ENCODE data around the gene SPATA13. TPM values are rescaled to one million over a fixed set of nuclear protein-coding genes. Genes with fewer than 3 reads are reported as not detected.

The SPATA13 gene
- total RNA-seq (100 to 1,000 TPM; 101 to 185 (median 137) TPM), polyA plus RNA-seq (10 to 100 TPM; 12.0 to 47.1 (median 28.8) TPM)
- long read RNA-seq, donor 1, partial matches to known transcripts = 0 of 2 reads
- long read RNA-seq, donor 1, other reads (novel, unspliced or antisense) = 0 of 2 reads
- long read RNA-seq, donor 2 = 0 reads

DNA sequence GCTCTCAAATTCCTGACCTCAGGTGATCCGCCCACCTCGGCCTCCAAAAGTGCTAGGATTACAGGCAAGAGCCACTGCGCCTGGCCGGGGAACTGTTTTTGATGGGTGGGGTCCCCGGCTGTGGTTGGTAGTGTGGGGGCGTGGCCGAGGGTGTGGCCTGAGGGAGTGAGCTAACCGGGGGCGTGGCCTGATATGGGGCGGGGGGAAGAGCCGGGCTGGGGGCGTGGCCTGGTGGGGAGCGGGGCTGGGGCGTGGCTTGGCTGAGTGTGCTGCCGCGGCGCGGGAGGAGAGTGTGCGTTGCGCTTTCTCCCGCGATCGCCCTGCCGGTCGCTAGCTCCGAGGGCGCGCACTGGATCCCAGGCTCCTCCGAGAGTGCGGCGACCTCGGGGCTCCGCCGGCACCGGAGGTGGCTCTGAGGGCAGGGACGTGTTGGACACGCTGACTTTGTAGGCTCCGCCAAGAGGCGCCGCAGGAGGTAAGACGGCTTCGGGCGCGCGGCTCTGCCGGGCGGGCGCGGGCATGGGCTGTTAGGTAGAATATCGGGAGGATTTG is at the start of gene SPATA13:
Gene SPATA13, plus strand, starts transcription at position 263 of the 552 bp plus-strand sequence. CDS start 62,210 bp downstream, outside the sequence.
- H3K4me3 ChIP-seq = peak within 1 kb of the TSS; percentile 59 to 95 (median 79)
- peak; percentile 96 for DNase-seq
- H3K36me3 ChIP-seq = peaks cover 0 to 6% (median 0%) of the 10 kb centered on the region in 6 donors
- 0 to 1% (median 0%) methylated on average over 7 to 50 of the region's 50 CpGs for WGBS, 5 donors
- H3K27me3 ChIP-seq (replicated peaks in 1 of 7) = peaks cover 0 to 19% (median 6%) of the 10 kb centered on the region in 7 donors
- intact Hi-C loops (cut with DNase I; ENCODE audit: low total_unique reads) = no loop called here
- peaks cover 3 to 62% (median 33%) of the 10 kb centered on the region in 6 donors for H3K4me1 ChIP-seq
- TF ChIP-seq POLR2A (IDR thresholded peaks at IDR 0.05) (peak in 1 of 3 donors; percentile 8), POLR2AphosphoS5 (IDR thresholded peaks at IDR 0.05) (peak; percentile 80 to 94 (median 93))
- TF ChIP-seq, protein P1, sequence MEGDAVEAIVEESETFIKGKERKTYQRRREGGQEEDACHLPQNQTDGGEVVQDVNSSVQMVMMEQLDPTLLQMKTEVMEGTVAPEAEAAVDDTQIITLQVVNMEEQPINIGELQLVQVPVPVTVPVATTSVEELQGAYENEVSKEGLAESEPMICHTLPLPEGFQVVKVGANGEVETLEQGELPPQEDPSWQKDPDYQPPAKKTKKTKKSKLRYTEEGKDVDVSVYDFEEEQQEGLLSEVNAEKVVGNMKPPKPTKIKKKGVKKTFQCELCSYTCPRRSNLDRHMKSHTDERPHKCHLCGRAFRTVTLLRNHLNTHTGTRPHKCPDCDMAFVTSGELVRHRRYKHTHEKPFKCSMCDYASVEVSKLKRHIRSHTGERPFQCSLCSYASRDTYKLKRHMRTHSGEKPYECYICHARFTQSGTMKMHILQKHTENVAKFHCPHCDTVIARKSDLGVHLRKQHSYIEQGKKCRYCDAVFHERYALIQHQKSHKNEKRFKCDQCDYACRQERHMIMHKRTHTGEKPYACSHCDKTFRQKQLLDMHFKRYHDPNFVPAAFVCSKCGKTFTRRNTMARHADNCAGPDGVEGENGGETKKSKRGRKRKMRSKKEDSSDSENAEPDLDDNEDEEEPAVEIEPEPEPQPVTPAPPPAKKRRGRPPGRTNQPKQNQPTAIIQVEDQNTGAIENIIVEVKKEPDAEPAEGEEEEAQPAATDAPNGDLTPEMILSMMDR (IDR thresholded peaks at IDR 0.05 in 8 of 11, conservative IDR thresholded peaks at IDR 0.05 in 3 of 11) = no peak
- H3K27ac ChIP-seq = peak within 1 kb of the TSS; percentile 72 to 92 (median 85)
- H3K9me3 ChIP-seq = no peaks in the 10 kb centered on the region

DNA sequence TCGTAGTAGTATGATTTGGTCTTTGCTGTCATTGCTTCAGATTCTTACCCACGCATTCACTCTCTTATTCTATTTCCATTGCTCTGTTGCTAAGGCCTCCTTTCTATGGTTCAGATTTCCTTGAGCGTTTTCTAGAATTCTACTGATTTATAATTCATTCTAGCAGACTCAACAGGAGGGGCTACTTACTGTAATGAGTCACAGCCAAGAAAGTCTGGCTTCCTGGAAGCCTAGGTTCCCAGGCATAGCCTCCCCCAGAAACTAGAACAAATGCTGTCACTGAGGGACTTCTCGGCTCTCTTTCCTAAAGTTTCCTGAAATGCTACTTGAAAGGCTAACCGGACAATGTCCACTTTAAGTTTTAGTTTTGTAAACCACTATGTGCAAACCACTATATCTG is 47.7 kb upstream of the SPATA13 start:
- H3K4me1 ChIP-seq = no peaks in the 10 kb centered on the region
- no peaks in the 10 kb centered on the region for H3K27me3 ChIP-seq (replicated peaks in 1 of 7)
- H3K4me3 ChIP-seq = no peak overlapping the region
- DNase-seq = no peak
- WGBS, 5 donors = 77 to 90% (median 88%) methylated on average over 5 of the region's 5 CpGs
- TF ChIP-seq, protein P1 (IDR thresholded peaks at IDR 0.05 in 8 of 11, conservative IDR thresholded peaks at IDR 0.05 in 3 of 11) = no peak
- TF ChIP-seq POLR2A (IDR thresholded peaks at IDR 0.05) (no peak), POLR2AphosphoS5 (IDR thresholded peaks at IDR 0.05) (no peak)
- no peaks in the 10 kb centered on the region for H3K9me3 ChIP-seq
- peak overlapping the region in 3 of 8 donors; percentile 2 to 29 (median 19) for H3K27ac ChIP-seq
- intact Hi-C loops (cut with DNase I; ENCODE audit: low total_unique reads) = no loop called here
- H3K36me3 ChIP-seq = no peaks in the 10 kb centered on the region

DNA sequence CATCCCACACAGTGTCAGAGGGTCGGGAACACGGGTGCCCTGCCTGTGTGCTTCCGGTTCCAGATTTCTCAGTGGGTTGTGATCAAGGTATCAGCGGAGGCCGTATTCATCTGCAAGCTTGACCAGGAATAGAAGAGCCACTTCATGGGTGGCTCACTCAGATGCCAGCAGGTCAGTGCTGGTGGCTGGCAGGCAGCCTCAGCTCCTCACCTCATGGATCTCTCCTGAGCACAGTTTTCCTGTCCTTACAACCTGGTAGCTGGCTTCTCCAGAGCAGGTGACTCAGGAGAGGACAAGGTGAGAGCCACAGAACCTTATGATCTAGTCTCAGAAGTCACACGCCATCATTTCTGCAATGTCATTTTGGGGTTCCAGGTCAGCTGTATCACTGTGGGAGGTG is 44.8 kb upstream of the SPATA13 start:
- Histone ChIP-seq H3K27me3 (replicated peaks in 1 of 7) (no peaks in the 10 kb centered on the region), H3K27ac (no peak overlapping the region), H3K4me1 (peaks cover 0 to 14% (median 8%) of the 10 kb centered on the region in 6 donors), H3K9me3 (no peaks in the 10 kb centered on the region), H3K4me3 (no peak overlapping the region), H3K36me3 (no peaks in the 10 kb centered on the region)
- DNase-seq = no peak
- TF ChIP-seq, protein P1 (IDR thresholded peaks at IDR 0.05 in 8 of 11, conservative IDR thresholded peaks at IDR 0.05 in 3 of 11) = no peak
- TF ChIP-seq POLR2A (IDR thresholded peaks at IDR 0.05) (no peak), POLR2AphosphoS5 (IDR thresholded peaks at IDR 0.05) (no peak)
- 94 to 100% (median 97%) methylated on average over 5 to 6 of the region's 6 CpGs for WGBS, 5 donors
- intact Hi-C loops (cut with DNase I; ENCODE audit: low total_unique reads) = no loop called here

DNA sequence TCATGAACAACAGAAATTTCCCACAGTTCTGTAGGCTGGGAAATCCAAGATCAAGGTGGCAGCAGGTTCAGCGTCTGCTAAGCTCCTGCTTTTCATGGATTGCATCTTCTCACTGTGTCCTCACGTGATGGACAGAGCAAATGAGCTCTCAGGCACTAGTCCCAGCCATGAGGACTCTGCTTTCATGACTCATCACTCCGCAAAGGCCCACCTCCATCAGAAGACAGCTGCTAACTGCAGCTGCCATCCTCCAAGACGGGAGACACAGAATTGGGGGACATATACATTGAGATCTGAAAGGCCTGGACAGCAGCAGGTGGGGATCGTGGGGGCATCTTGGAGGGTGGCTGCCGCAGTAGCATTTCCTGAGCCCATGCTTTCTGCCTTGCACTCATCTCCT is 44.4 kb upstream of the SPATA13 start:
- intact Hi-C loops (cut with DNase I; ENCODE audit: low total_unique reads) = no loop called here

More for the DNA sequence above, 44.4 kb upstream of the SPATA13 start:
- H3K36me3 ChIP-seq = no peaks in the 10 kb centered on the region
- H3K4me1 ChIP-seq = peaks cover 0 to 17% (median 8%) of the 10 kb centered on the region in 6 donors
- no peak overlapping the region for H3K27ac ChIP-seq
- TF ChIP-seq POLR2AphosphoS5 (IDR thresholded peaks at IDR 0.05) (no peak), POLR2A (IDR thresholded peaks at IDR 0.05) (no peak)
- TF ChIP-seq, protein P1 (IDR thresholded peaks at IDR 0.05 in 8 of 11, conservative IDR thresholded peaks at IDR 0.05 in 3 of 11) = no peak
- H3K27me3 ChIP-seq (replicated peaks in 1 of 7) = no peaks in the 10 kb centered on the region
- H3K9me3 ChIP-seq = no peaks in the 10 kb centered on the region
- WGBS, 5 donors = 87 to 97% (median 92%) methylated on average over 6 of the region's 6 CpGs
- no peak for DNase-seq
- no peak overlapping the region for H3K4me3 ChIP-seq
